Natural killer cell treated with Interleukin-12 subunit alpha and Interleukin-12 subunit beta and Interleukin-15 and Interleukin-18, amount 100 ng/mL, for 72 hours (primary cell): Measurements from ENCODE around the gene GALNT9. TPM values are rescaled to one million over a fixed set of nuclear protein-coding genes. Genes with fewer than 3 reads are reported as not detected.

Experiments
- ATAC-seq, 2 donors: fragments of 150-1000 bp; cut with Tn5 transposase in 1 of 2; sonication (Bioruptor Pico), chemical (Tn5 transposase) in 1 of 2; 2 replicates each; pipeline ENCODE4 v1.10.0; 2021
- DNase-seq: peaks from one replicate; pipeline ENCODE4 v3.0.0; 2022; ENCODE audit warnings: low spot score
- H3K27ac Mint-ChIP-seq, 2 donors: 1 replicate in 1 of 2; 2 replicates in 1 of 2; pipeline ENCODE4 v1.8.0; 2022; ENCODE audit warnings: mixed read lengths in 2 of 2, mild to moderate bottlenecking in 1 of 2, moderate library complexity in 1 of 2
- H3K27me3 Mint-ChIP-seq, 2 donors: 1 replicate in 1 of 2; 2 replicates in 1 of 2; pipeline ENCODE4 v1.8.0; 2022; ENCODE audit warnings: mixed read lengths in 2 of 2
- H3K36me3 Mint-ChIP-seq: one replicate; pipeline ENCODE4 v1.8.0; 2022; ENCODE audit warnings: mixed read lengths
- H3K4me1 Mint-ChIP-seq, 2 donors: 1 replicate in 1 of 2; 2 replicates in 1 of 2; pipeline ENCODE4 v1.8.0; 2022; ENCODE audit warnings: low read depth in 2 of 2, mixed read lengths in 2 of 2, mild to moderate bottlenecking in 1 of 2
- H3K4me3 Mint-ChIP-seq: one replicate; pipeline ENCODE4 v1.8.0; 2022; ENCODE audit warnings: mixed read lengths
- H3K9me3 Mint-ChIP-seq: 2 replicates; pipeline ENCODE4 v1.8.0; 2022; ENCODE audit warnings: mixed read lengths
- total RNA-seq, 2 donors: library from RNA; stranded (reverse); gene quantifications; one replicate each; pipeline ENCODE4 v1.2.3, GENCODE V29; 2022

The GALNT9 gene
- total RNA-seq, 2 donors from 2014 or later = not detected

DNA sequence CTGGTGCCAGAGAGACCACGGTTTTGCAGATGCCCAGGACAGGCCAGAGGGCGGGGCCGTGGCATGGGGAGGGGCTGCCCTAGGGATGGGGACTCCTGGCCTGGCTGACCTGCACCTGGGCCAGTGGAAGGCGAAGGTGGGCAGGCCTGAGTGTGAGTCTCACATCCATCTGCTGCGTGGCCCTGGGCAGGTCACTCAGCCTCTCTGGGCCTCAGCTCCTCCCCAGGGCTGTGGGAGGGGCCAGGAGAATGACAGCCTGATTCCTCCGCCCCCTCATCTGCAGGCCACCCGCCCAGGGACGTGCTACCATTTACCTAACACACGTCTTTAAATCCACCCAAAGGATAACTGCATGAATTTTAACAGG is 90.9 kb downstream of the GALNT9 start:
- DNase-seq (no peak), ATAC-seq (peak in 1 of 2 donors; percentile 44)
- H3K4me1 Mint-ChIP-seq = peaks cover under 1 to 9% of the 10 kb centered on the region in 2 donors
- no peak overlapping the region for H3K4me3 Mint-ChIP-seq
- H3K27ac Mint-ChIP-seq = no peak overlapping the region
- peaks cover 5% of the 10 kb centered on the region for H3K9me3 Mint-ChIP-seq
- H3K36me3 Mint-ChIP-seq = no peaks in the 10 kb centered on the region
- no peaks in the 10 kb centered on the region for H3K27me3 Mint-ChIP-seq

DNA sequence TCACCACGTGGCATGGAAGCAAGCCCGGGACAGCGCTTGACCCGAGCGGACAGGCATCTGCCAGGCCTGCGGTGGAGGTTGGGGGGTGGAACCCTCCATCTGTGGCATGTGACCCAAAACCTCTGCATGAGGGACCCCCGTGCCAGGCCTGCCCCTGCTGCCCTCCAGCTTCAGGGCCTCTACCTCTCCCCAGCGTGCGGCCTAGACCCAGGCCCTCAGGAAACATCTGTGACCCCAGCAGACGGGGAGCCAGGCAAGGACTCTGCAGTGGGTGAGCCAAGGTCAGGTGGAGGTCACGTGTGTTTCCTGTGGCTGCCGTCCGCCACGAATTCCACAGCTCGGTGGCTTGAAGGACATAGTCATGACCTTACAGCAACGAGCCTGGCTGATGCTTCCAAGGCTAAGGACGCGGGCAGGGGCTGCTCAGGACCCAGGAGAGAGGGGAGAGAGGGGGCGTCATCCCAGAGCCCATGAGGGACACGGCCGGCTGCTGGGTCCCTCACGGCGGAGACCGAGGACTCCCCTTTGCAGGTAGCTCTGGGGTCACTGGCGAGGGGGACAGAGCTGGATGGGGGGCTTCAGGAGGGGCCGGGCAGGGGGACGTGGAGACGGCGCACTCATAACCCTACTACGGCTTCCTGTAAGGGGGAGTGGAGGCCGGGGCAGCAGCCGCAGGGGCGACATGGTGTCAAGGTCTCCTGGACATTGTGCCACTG is 91.5 kb downstream of the GALNT9 start:
- ATAC-seq (peak in 1 of 2 donors; percentile 41), DNase-seq (no peak)
- peak overlapping the region in 1 of 2 donors; percentile 30 for H3K27ac Mint-ChIP-seq
- no peaks in the 10 kb centered on the region for H3K36me3 Mint-ChIP-seq
- peaks cover 0 to 9% of the 10 kb centered on the region in 2 donors for H3K4me1 Mint-ChIP-seq
- H3K4me3 Mint-ChIP-seq = no peak overlapping the region
- H3K9me3 Mint-ChIP-seq = peaks cover 5% of the 10 kb centered on the region
- no peaks in the 10 kb centered on the region for H3K27me3 Mint-ChIP-seq

DNA sequence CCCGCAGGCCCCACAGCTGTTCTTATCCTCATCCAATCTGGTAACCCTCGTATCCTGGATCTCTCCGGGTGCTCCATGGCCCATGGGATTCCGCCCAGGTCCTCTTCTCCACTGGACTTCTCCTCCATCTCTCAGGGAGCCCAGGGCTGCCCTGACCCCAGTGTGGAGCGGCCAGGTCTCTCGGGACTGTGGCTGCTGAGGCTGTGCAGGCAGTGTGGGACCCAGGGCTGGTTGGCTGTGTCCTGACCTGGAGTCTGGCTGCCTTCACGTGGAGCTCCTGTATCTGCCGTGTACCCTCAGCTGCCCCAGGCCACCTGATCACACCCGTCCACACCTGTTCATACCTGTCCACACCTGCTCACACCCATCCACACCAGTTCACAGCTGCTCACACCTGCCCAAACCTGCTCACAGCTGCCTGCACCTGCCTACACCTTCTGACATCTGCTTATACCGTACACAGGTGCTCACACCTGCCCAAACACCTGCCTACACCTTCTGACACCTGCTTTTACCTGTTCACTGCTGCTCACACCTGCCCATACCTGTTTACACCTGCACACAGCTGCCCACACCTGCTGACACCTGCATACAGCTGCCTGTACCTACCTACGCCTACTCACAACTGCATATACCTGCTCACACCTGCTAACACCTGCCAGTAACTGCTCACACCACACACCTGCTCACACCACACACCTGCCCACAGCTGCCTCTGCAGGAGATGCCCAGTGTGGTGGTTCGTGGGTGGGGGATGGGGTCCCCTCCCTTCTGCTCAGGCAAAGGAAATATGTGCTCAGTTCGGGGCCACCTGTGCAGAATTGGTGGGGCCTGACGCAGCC is 92.2 kb downstream of the GALNT9 start:
- peaks cover 0 to 9% of the 10 kb centered on the region in 2 donors for H3K4me1 Mint-ChIP-seq
- peaks cover 5% of the 10 kb centered on the region for H3K9me3 Mint-ChIP-seq
- peak in 1 of 2 donors; percentile 38 for ATAC-seq
- H3K27me3 Mint-ChIP-seq = no peaks in the 10 kb centered on the region
- no peaks in the 10 kb centered on the region for H3K36me3 Mint-ChIP-seq
- no peak overlapping the region for H3K4me3 Mint-ChIP-seq
- DNase-seq = no peak
- peak overlapping the region in 1 of 2 donors; percentile 30 for H3K27ac Mint-ChIP-seq

DNA sequence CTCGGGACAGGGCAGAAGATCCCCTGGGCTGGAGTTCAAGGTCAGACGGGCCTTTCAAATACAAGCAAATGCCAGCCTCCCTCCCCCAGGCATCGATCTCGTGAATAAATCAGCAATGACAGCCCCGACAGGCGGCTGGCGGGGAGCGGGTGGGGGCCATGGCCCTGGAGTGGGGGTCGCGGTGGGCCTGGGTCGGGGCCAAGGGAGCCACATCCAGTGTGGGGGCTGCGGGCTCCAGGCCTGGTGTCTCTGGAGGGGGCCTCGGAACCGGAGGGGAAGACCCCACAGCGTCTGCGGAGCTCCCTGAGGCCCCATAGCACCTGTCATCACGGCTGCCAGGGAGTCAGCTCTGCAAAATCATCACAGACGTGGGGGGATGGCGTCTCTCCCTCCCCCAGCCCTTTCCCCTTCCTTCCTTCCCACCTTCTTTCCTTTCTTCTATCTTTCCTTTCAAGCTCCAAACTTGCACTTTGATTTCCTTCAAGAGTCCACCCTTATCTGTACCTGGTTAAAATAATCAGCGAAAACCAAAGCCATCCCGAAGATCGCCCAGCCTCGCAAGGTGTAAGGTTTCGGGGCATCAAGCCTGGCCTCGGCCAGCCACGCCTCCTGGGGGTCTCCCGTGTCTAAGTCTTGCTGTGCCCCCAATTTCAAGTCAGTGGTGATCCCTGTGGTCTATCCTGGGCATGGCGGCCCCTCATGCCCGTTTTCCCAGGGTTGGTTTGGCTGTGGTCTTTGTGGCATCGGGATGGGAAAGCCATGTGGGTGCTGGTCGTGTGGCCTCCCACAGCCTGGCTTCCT is 93.1 kb downstream of the GALNT9 start:
- DNase-seq (no peak), ATAC-seq (no peak)
- H3K36me3 Mint-ChIP-seq = no peaks in the 10 kb centered on the region
- no peak overlapping the region for H3K27ac Mint-ChIP-seq
- peaks cover 5% of the 10 kb centered on the region for H3K9me3 Mint-ChIP-seq
- H3K27me3 Mint-ChIP-seq = no peaks in the 10 kb centered on the region
- H3K4me1 Mint-ChIP-seq = peaks cover 0 to 9% of the 10 kb centered on the region in 2 donors
- H3K4me3 Mint-ChIP-seq = no peak overlapping the region

DNA sequence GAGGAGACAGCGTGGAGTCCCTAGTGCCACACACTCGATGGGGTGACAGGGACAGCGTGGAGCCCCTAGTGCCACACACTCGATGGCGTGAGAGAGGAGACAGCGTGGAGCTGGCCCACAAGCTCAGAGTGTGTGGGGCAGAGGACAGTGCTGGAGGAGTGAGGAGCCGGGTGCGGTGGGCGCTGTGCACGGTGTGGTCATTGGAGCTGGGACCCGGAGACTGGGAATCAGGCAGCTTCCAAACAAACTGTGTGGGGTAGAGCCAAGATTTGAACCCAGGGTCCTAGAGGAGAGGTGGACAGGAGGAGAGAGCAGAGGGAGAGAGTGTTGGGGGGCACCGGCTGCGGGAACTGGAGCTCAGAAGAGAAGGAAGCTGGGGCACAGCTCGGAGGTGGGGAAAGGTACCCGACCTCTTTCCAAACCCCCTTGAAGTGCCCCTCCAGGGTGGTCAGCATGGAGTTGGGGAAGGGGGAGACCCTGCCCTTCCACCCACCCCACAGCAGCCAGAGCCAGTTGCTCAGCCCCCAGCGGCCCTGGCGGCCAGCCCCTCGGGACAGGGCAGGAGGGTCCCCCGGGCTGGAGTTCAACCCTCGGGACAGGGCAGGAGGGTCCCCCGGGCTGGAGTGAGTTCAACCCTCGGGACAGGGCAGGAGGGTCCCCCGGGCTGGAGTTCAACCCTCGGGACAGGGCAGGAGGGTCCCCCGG is 94.1 kb downstream of the GALNT9 start:
- no peak for DNase-seq
- Mint-ChIP-seq H3K9me3 (peaks cover 5% of the 10 kb centered on the region), H3K27me3 (no peaks in the 10 kb centered on the region), H3K4me3 (no peak overlapping the region), H3K27ac (no peak overlapping the region), H3K4me1 (peaks cover 0 to 9% of the 10 kb centered on the region in 2 donors), H3K36me3 (no peaks in the 10 kb centered on the region)
- ATAC-seq = peak in 1 of 2 donors; percentile 33

DNA sequence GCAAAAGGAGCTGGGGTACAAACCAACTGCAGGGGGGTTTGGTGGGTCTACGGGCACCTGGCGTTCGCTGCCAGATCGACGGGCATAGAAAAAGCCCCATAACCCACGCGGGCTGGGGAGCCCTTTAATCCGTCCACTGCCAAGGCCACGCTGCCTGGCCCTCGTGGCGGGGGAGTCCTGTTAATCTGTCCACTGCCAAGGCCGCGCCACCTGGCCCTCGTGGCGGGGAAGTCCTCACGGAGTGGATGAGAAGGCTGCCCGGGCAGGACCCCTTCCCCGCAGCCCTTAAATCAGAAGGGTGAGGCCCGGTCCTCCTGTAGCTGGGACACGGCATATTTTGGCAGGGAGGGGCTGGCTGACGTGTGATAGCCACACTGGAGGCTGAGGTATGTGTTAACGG is 99.0 kb downstream of the GALNT9 start:
- Mint-ChIP-seq H3K27ac (no peak overlapping the region), H3K9me3 (no peaks in the 10 kb centered on the region), H3K27me3 (peaks cover 0 to 2% of the 10 kb centered on the region in 2 donors), H3K4me1 (no peaks in the 10 kb centered on the region), H3K36me3 (no peaks in the 10 kb centered on the region), H3K4me3 (no peak overlapping the region)
- DNase-seq = no peak
- ATAC-seq = no peak

DNA sequence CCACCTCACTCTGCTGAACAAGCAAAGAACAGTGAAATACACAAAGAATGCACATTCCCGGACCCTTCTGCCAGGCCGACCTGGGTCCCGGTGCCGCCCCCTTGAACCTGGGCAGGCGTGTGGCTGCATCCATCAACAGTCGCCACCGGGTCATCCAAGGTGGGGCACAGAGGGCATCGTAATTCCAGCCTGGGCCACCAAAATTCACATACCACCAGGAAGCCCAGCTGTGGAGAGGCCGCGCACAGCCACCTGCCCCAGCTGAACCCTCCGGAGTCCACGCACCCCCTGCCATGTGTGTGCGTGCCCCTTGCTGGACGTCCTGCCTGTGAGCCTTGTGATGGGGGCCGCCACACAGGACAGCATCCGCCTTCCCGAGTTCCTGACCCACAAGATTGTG is 99.5 kb downstream of the GALNT9 start:
- ATAC-seq = no peak
- no peaks in the 10 kb centered on the region for H3K4me1 Mint-ChIP-seq
- H3K9me3 Mint-ChIP-seq = no peaks in the 10 kb centered on the region
- H3K27ac Mint-ChIP-seq = no peak overlapping the region
- DNase-seq = no peak
- no peaks in the 10 kb centered on the region for H3K36me3 Mint-ChIP-seq
- H3K4me3 Mint-ChIP-seq = no peak overlapping the region
- peaks cover 0 to 2% of the 10 kb centered on the region in 2 donors for H3K27me3 Mint-ChIP-seq

DNA sequence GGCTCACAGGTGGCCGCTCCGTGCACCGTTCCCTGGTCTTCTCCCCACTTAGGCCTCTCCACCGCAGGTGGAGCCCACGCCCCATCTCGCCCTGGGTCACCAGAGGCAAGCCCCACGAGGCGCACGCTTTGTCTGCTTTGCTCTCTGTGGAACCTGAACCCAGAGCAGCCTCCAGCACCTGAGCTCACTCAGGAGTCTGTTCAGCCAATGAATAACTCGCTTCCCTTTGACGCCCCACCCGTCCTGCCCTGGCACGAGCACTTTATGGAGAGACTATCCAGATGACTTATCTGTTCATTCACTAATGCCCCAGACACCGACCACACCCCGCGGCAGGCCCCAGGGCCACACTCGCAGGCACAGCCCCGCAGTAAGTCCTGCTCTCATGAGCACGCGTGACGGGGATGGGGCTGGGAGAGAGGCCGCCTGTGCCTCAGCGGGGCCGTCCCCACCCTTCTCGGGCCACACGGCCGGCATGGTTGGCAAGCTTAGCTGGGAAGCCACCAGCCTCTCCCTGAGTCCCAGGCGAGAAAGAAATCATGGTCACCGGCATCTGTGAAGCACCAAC is 100.1 kb downstream of the GALNT9 start:
- no peak for DNase-seq
- no peaks in the 10 kb centered on the region for H3K36me3 Mint-ChIP-seq
- H3K27ac Mint-ChIP-seq = no peak overlapping the region
- no peaks in the 10 kb centered on the region for H3K4me1 Mint-ChIP-seq
- no peak overlapping the region for H3K4me3 Mint-ChIP-seq
- H3K27me3 Mint-ChIP-seq = peaks cover 0 to 2% of the 10 kb centered on the region in 2 donors
- H3K9me3 Mint-ChIP-seq = no peaks in the 10 kb centered on the region
- no peak for ATAC-seq

DNA sequence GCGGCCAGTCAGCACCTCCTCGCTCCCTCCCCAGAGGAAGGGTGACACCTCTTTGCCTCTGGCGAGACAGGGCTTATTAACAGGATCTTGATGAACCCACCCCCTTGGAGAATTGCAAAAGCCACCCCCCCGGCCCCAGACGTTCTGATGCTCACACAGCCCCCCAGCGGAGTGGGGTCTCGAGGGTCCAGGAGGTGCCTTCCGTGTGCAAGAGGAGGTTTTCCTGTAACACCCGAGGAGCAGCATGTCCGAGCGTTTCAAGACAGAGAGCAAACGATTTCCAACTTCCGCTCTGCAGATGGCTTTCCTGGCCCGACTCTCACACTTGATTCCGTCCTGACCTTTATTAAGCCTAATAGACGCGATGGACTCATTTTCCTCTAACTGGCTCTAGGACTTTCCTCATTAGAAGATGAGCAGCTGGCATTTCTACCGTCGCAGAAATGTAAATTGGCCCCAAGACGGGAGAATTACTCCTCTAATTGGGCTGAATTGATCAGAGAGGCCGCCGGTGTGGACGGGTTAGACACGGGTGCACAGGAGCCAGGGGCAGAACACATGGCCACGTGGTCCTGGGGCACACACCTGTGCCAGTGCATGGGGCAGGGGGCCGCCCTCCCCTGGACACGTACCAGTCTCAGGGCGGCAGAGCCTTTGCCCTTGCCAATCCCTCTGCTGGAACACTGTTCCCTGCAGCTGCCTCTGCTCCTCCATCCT is 100.8 kb downstream of the GALNT9 start:
- ATAC-seq = no peak

DNA sequence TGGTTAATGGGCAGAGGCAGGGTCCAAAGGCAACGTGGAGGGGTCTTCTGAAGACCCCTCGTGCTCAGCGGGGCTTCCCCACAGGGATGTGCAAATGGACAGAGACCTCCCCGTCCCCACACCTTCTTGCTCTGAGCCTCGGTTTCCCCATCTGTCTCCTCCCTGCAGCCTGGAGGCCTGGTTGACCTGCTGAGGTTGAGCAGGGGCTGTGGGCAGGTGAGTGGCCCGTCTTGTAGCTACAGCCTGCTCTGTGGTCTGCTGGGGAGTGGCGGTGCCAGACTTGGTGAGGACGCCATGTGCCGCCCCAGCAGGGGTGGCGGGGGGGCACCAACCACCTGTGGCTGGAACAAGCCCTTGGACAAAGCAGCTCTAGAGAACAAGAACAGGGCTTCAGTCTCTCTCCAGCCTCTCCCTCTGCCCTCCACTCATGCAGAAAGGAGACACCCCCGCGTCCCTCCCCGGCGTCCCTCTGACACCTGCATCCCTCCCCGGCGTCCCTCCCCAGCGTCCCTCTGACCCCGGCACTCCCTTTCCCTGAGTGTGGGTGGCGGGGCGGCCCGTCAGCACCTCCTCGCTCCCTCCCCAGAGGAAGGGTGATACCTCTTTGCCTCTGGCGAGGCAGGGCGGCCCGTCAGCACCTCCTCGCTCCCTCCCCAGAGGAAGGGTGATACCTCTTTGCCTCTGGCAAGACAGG is 101.5 kb downstream of the GALNT9 start:
- H3K27ac Mint-ChIP-seq = no peak overlapping the region
- no peaks in the 10 kb centered on the region for H3K9me3 Mint-ChIP-seq
- peaks cover 0 to 2% of the 10 kb centered on the region in 2 donors for H3K27me3 Mint-ChIP-seq
- no peaks in the 10 kb centered on the region for H3K4me1 Mint-ChIP-seq
- DNase-seq = peak; percentile 54
- H3K36me3 Mint-ChIP-seq = no peaks in the 10 kb centered on the region
- no peak overlapping the region for H3K4me3 Mint-ChIP-seq
- ATAC-seq = peak in 1 of 2 donors; percentile 11

More for the DNA sequence above, 100.8 kb downstream of the GALNT9 start:
- no peaks in the 10 kb centered on the region for H3K36me3 Mint-ChIP-seq
- H3K4me1 Mint-ChIP-seq = no peaks in the 10 kb centered on the region
- H3K27me3 Mint-ChIP-seq = peaks cover 0 to 2% of the 10 kb centered on the region in 2 donors
- H3K27ac Mint-ChIP-seq = no peak overlapping the region
- DNase-seq = peak; percentile 52
- no peak overlapping the region for H3K4me3 Mint-ChIP-seq
- no peaks in the 10 kb centered on the region for H3K9me3 Mint-ChIP-seq

DNA sequence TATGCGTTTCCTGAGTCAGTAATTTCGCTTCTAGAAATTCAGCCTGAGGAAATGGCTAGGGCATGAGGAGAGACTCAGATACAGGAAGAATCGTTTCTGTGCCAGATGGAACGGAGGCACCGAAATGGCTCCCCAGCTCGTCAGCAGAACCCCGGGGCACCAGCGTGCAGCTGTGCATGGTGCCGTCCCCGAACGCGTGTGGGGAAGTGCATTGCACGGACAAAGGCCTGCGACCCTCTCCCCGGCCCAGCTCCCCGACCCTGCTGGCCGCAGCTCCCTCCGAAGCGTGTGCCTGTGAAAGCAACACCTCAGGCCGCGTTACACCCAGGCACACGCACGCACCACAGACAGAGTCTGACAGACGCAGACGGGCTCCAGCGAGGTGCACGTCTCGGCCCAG is 102.3 kb downstream of the GALNT9 start:
- no peaks in the 10 kb centered on the region for H3K36me3 Mint-ChIP-seq
- no peaks in the 10 kb centered on the region for H3K9me3 Mint-ChIP-seq
- ATAC-seq = no peak
- no peak overlapping the region for H3K4me3 Mint-ChIP-seq
- H3K4me1 Mint-ChIP-seq = peaks cover 5 to 6% of the 10 kb centered on the region in 2 donors
- peaks cover 0 to 2% of the 10 kb centered on the region in 2 donors for H3K27me3 Mint-ChIP-seq
- DNase-seq = no peak
- no peak overlapping the region for H3K27ac Mint-ChIP-seq

DNA sequence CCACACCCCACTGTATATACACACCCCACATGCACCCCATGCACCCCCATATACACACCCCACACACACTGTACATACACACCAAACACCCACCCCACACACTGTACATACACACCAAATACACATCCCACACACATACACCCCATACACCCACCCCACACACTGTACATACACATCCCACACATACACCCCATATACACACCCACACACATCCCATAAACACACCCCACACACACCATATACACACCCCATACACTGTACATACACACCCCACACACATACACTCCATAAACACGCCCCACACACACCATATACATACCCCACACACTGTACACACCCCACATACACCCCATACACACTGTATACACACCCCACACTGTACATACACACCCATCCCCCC is 102.8 kb downstream of the GALNT9 start:
- no peak for ATAC-seq
- H3K36me3 Mint-ChIP-seq = no peaks in the 10 kb centered on the region

More for the DNA sequence above, 102.8 kb downstream of the GALNT9 start:
- DNase-seq = no peak
- H3K4me1 Mint-ChIP-seq = peaks cover 7 to 8% of the 10 kb centered on the region in 2 donors
- H3K27ac Mint-ChIP-seq = no peak overlapping the region
- no peaks in the 10 kb centered on the region for H3K9me3 Mint-ChIP-seq
- H3K27me3 Mint-ChIP-seq = peaks cover 0 to 2% of the 10 kb centered on the region in 2 donors
- no peak overlapping the region for H3K4me3 Mint-ChIP-seq
